HepG2 (cell line): ENCODE results near the gene BPIFA1. TPM values are rescaled to one million over a fixed set of nuclear protein-coding genes. Genes with fewer than 3 reads are reported as not detected.
A peak's percentile ranks its signal among the peaks of the same experiment; 100 is the strongest.

Experiments used
- ATAC-seq: fragments of 200-7000 bp; cut with Tn5 transposase; 3 replicates; pipeline ENCODE4 v1.9.1; 2020; ENCODE audit warnings: mild to moderate bottlenecking, moderate library complexity
- BruUV-seq: library from RNA; stranded (reverse); fragments of 400-500 nt; replicated peaks from 2 replicates; lab custom pipeline; 2021; lab: Mats Ljungman, UMichigan
- CTCF ChIA-PET: fragments of 300-600 bp; formaldehyde crosslinking; extraction: SDS; loops from one replicate; lab custom pipeline; 2021; ENCODE audit warnings: low total read pairs, inconsistent platforms, low intra/inter-chr PET ratio; lab: Yijun Ruan, JAX
- POLR2A ChIA-PET: fragments of 350-600 bp; sonication (Branson Sonifier 250); formaldehyde crosslinking; loops from one replicate; lab custom pipeline; 2020; ENCODE audit warnings: antibody characterized with exemption, inconsistent platforms; lab: Yijun Ruan, JAX
- DNase-seq: peaks from one replicate; pipeline ENCODE4 v3.0.0-alpha.2; 2015; ENCODE audit warnings: low spot score
- FAIRE-seq: peaks from 3 replicates; lab custom pipeline; 2011; peaks lifted over from hg19 to GRCh38; lab: Jason Lieb, UNC
- H2AFZ ChIP-seq: one replicate; pipeline ENCODE4 v1.6.1; 2011; ENCODE audit warnings: low read length, inconsistent platforms
- H3K27ac ChIP-seq: fragments of 300-600 bp; 3 replicates; pipeline ENCODE4 v1.8.0; 2011; ENCODE audit warnings: mixed run types, mild to moderate bottlenecking, mixed read lengths, low read length, inconsistent platforms; ENCODE audit not compliant: insufficient read depth; ENCODE audit errors: extremely low read length
- H3K27me3 ChIP-seq, 2 experiments: fragments of 200-600 bp in 1 of 2; 2 replicates in 1 of 2; 3 replicates in 1 of 2; pipeline versions ENCODE4 v1.6.0 to v1.8.0; 2011; ENCODE audit warnings: low read length in 2 of 2, mild to moderate bottlenecking in 2 of 2, moderate library complexity in 2 of 2, inconsistent platforms in 1 of 2; ENCODE audit not compliant: insufficient read depth in 2 of 2, control insufficient read depth in 1 of 2
- H3K36me3 ChIP-seq, 2 experiments: fragments of 200-600 bp in 1 of 2; replicated peaks in 1 of 2; 2 replicates in 1 of 2; 3 replicates in 1 of 2; pipeline versions ENCODE4 v1.5.1 to v1.8.0; 2011; ENCODE audit warnings: low read length in 2 of 2, inconsistent platforms in 1 of 2; ENCODE audit not compliant: insufficient read depth in 2 of 2, control insufficient read depth in 1 of 2
- H3K4me1 ChIP-seq: 2 replicates; pipeline ENCODE4 v1.5.1; 2012; ENCODE audit warnings: low read length, inconsistent platforms; ENCODE audit not compliant: insufficient read depth
- H3K4me2 ChIP-seq: 2 replicates; pipeline ENCODE4 v1.6.0; 2011; ENCODE audit warnings: low read depth, low read length, inconsistent platforms
- H3K4me3 ChIP-seq, 3 experiments: fragments of 200-600 bp in 1 of 3; sonication (generic), shearing (Covaris generic) in 1 of 3; replicated peaks in 1 of 3; 2 replicates each; pipeline ENCODE4 v1.5.1; 2011 to 2016; ENCODE audit warnings: low read length in 3 of 3, inconsistent platforms in 2 of 3, low read depth in 2 of 3, mild to moderate bottlenecking in 2 of 3, control low read depth in 1 of 3, mixed read lengths in 1 of 3; ENCODE audit not compliant: insufficient read depth in 1 of 3
- H3K79me2 ChIP-seq: one replicate; pipeline ENCODE4 v1.6.1; 2011; ENCODE audit warnings: low read length, inconsistent platforms; ENCODE audit not compliant: insufficient read depth
- H3K9ac ChIP-seq: 2 replicates; pipeline ENCODE4 v1.6.0; 2011; ENCODE audit warnings: mild to moderate bottlenecking, low read depth, low read length, inconsistent platforms; ENCODE audit not compliant: insufficient read depth
- H3K9me3 ChIP-seq: 2 replicates; pipeline ENCODE4 v1.5.1; 2012; ENCODE audit warnings: mild to moderate bottlenecking, low read length
- H4K20me1 ChIP-seq: 2 replicates; pipeline ENCODE4 v1.6.0; 2011; ENCODE audit warnings: inconsistent platforms, mild to moderate bottlenecking, low read length, moderate library complexity; ENCODE audit not compliant: insufficient read depth
- CEBPG ChIP-seq: IDR thresholded peaks from 2 replicates; pipeline ENCODE4 v1.6.1; 2016
- IRX3 ChIP-seq: sonication (generic); formaldehyde crosslinking; IDR thresholded peaks from 2 replicates; pipeline ENCODE4 v1.8.1; 2023; ENCODE audit warnings: mild to moderate bottlenecking, low read depth, missing genetic modification reagents, borderline replicate concordance
- MIER3 ChIP-seq: IDR thresholded peaks from 2 replicates; pipeline ENCODE4 v1.6.1; 2016; ENCODE audit warnings: missing compliant biosample characterization, borderline replicate concordance
- NCOA5 ChIP-seq: sonication (generic); formaldehyde crosslinking; IDR thresholded peaks from 2 replicates; pipeline ENCODE4 v1.4.0; 2020; ENCODE audit warnings: missing genetic modification reagents
- NR2C2 ChIP-seq: sonication (generic); formaldehyde crosslinking; IDR thresholded peaks from 2 replicates; pipeline ENCODE4 v1.4.0; 2020; ENCODE audit warnings: missing genetic modification reagents, mild to moderate bottlenecking, moderate library complexity, borderline replicate concordance
- SALL1 ChIP-seq: sonication (generic); formaldehyde crosslinking; IDR thresholded peaks from 2 replicates; pipeline ENCODE4 v1.8.0; 2022; ENCODE audit warnings: mild to moderate bottlenecking, missing genetic modification reagents
- TFDP1 ChIP-seq: IDR thresholded peaks from 2 replicates; pipeline ENCODE4 v1.6.1; 2016; ENCODE audit warnings: missing compliant biosample characterization, missing genetic modification reagents, borderline replicate concordance
- TRIM24 ChIP-seq: sonication (generic); formaldehyde crosslinking; IDR thresholded peaks from 2 replicates; pipeline ENCODE4 v1.8.0; 2022; ENCODE audit warnings: mild to moderate bottlenecking, missing genetic modification reagents
- ZKSCAN8 ChIP-seq: IDR thresholded peaks from 2 replicates; pipeline ENCODE4 v1.6.1; 2016; ENCODE audit warnings: borderline replicate concordance, missing genetic modification reagents, missing compliant biosample characterization
- ZNF512B ChIP-seq: sonication (generic); formaldehyde crosslinking; IDR thresholded peaks from 2 replicates; pipeline ENCODE4 v1.5.1; 2020; ENCODE audit warnings: missing genetic modification reagents, mild to moderate bottlenecking, borderline replicate concordance
- ZNF644 ChIP-seq: IDR thresholded peaks from 2 replicates; pipeline ENCODE4 v1.6.1; 2016; ENCODE audit warnings: low read depth
- ZSCAN22 ChIP-seq: sonication (generic); formaldehyde crosslinking; IDR thresholded peaks from 2 replicates; pipeline ENCODE4 v1.4.0; 2020; ENCODE audit warnings: mild to moderate bottlenecking, missing genetic modification reagents
- WGBS: methylation state at CpG from one replicate; pipeline ENCODE4 v1.1.6; 2017; ENCODE audit warnings: low lambda C conversion rate; 5-methylcytosine and 5-hydroxymethylcytosine counted together
- in situ Hi-C: cut with HindIII; loops from 2 replicates; pipeline ENCODE4 v1.10.0; 2017; ENCODE audit warnings: low pct_unique_long_range_greater_than_20kb; ENCODE audit not compliant: extremely low pct_ligation_motif_present
- intact Hi-C: fragments of 100-400 bp; cut with micrococcal nuclease; formaldehyde crosslinking; loops from one replicate; pipeline ENCODE4 v1.10.0; 2022; ENCODE audit not compliant: unreplicated experiment
- polyA plus RNA-seq, 8 experiments: library from polyadenylated mRNA; depleted of rRNA in 3 of 8; stranded (reverse) in 7 of 8; unstranded in 1 of 8; fragments of >200 nt; fragmentation: Illumina TruSeq in 4 of 8; extraction: Trizol in 4 of 8; gene quantifications; 2 replicates each; pipeline versions ENCODE4 v1.2.1 to v1.2.3, GENCODE V29; 2011 to 2016; ENCODE audit warnings: low read depth in 4 of 8, missing spikeins in 1 of 8, mixed read lengths in 1 of 8; ENCODE audit not compliant: insufficient read depth in 1 of 8
- total RNA-seq, 5 experiments: library from RNA; depleted of rRNA; stranded (reverse); fragments of >200 nt; fragmentation: Illumina TruSeq; extraction: Trizol; gene quantifications; 2 replicates each; pipeline ENCODE4 v1.2.3, GENCODE V29; 2016; ENCODE audit warnings: low read depth in 1 of 5
- TF ChIP-seq, protein P1 (sequence below): sonication (generic); formaldehyde crosslinking; IDR thresholded peaks from 2 replicates; pipeline ENCODE4 v1.4.0; 2020; ENCODE audit warnings: missing genetic modification reagents; ENCODE audit errors: not compliant biosample characterization
- TF ChIP-seq, protein P2 (sequence below): sonication (generic); formaldehyde crosslinking; IDR thresholded peaks from 2 replicates; pipeline ENCODE4 v1.5.0; 2020; ENCODE audit warnings: missing genetic modification reagents, mild to moderate bottlenecking, borderline replicate concordance

BPIFA1 gene
- total and polyA plus RNA-seq, 2 of the 13 experiments (the other 11 are each of a cell fraction or from before 2014, with no cell fraction given): not detected

- TF ChIP-seq TRIM24 (0 out of 2 replicates have a peak, but pooled peaks have one; percentile 3), MIER3 (peak; percentile 19; the same call in 1 of the 2 replicates)
Measured at GRCh38 chr20:33272155-33272873, 36.5 kb downstream of the BPIFA1 start (continued).

GRCh38 chr20:33273117-33273851, 37.5 kb downstream of the BPIFA1 start:
- in situ Hi-C loops (no loop called here), intact Hi-C loops (no loop called here)
- peak overlapping the region in 1 of 3 experiments; percentile 30; a peak in 2 of 6 replicates for H3K4me3 ChIP-seq
- H3K4me1 ChIP-seq: peaks cover 75% of the 10 kb centered on the region
- H3K79me2 ChIP-seq: no peaks in the 10 kb centered on the region
- peak overlapping the region; percentile 4 for H2AFZ ChIP-seq
- no peak for DNase-seq
- CTCF ChIA-PET: no interaction called here
- peak; percentile 28 for ATAC-seq
- POLR2A ChIA-PET: no interaction called here
- no peak overlapping the region for H3K9ac ChIP-seq
- no TSS peak for BruUV-seq
- FAIRE-seq: no peak
- no peaks in the 10 kb centered on the region for H4K20me1 ChIP-seq
- H3K27me3 ChIP-seq: no peaks in the 10 kb centered on the region
- H3K4me2 ChIP-seq: peak overlapping the region; percentile 48
- H3K9me3 ChIP-seq: no peaks in the 10 kb centered on the region
- no peaks in the 10 kb centered on the region for H3K36me3 ChIP-seq
- H3K27ac ChIP-seq: peak overlapping the region; percentile 14
- WGBS: 17% methylated on average over 13 of the region's 13 CpGs
- TF ChIP-seq ZSCAN22 (no peak), CEBPG (CRISPR knock-in tag) (no peak), TFDP1 (CRISPR knock-in tag) (no peak), NR2C2 (CRISPR knock-in tag) (no peak), ZNF512B (CRISPR knock-in tag) (0 out of 2 replicates have a peak, but pooled peaks have one; percentile 68), ZKSCAN8 (no peak), IRX3 (CRISPR knock-in tag) (no peak), ZNF644 (CRISPR knock-in tag) (peak; percentile 53; the same call in 1 of the 2 replicates), NCOA5 (no peak), SALL1 (peak; percentile 59)
- TF ChIP-seq, protein P1, sequence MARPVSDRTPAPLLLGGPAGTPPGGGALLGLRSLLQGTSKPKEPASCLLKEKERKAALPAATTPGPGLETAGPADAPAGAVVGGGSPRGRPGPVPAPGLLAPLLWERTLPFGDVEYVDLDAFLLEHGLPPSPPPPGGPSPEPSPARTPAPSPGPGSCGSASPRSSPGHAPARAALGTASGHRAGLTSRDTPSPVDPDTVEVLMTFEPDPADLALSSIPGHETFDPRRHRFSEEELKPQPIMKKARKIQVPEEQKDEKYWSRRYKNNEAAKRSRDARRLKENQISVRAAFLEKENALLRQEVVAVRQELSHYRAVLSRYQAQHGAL (CRISPR knock-in tag): no peak
- TF ChIP-seq, protein P2, sequence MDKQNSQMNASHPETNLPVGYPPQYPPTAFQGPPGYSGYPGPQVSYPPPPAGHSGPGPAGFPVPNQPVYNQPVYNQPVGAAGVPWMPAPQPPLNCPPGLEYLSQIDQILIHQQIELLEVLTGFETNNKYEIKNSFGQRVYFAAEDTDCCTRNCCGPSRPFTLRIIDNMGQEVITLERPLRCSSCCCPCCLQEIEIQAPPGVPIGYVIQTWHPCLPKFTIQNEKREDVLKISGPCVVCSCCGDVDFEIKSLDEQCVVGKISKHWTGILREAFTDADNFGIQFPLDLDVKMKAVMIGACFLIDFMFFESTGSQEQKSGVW (CRISPR knock-in tag): no peak
